H9 (cell line): ENCODE results near the gene FAM107A. TPM values are rescaled to one million over a fixed set of nuclear protein-coding genes. Genes with fewer than 3 reads are reported as not detected.

Experiments
- DNase-seq: peaks from one replicate; pipeline ENCODE4 v3.0.0-alpha.2; 2017
- H2AFZ ChIP-seq: one replicate; pipeline ENCODE4 v1.6.1; 2013; ENCODE audit warnings: mild to moderate bottlenecking, low read length, control low read depth, moderate library complexity
- H2AK5ac ChIP-seq: 2 replicates; pipeline ENCODE4 v1.6.1; 2013; ENCODE audit warnings: low read length, control low read depth, mixed read lengths; ENCODE audit not compliant: insufficient read length
- H2BK120ac ChIP-seq: one replicate; pipeline ENCODE4 v1.6.1; 2013; ENCODE audit warnings: low read depth, mild to moderate bottlenecking, low read length, control low read depth, inconsistent platforms; ENCODE audit not compliant: poor library complexity, severe bottlenecking
- H2BK12ac ChIP-seq: 2 replicates; pipeline ENCODE4 v1.6.1; 2013; ENCODE audit warnings: low read length, control low read depth, mixed read lengths, low read depth; ENCODE audit not compliant: insufficient read length
- H2BK15ac ChIP-seq: 2 replicates; pipeline ENCODE4 v1.6.1; 2013; ENCODE audit warnings: low read depth, low read length, control low read depth
- H2BK20ac ChIP-seq: one replicate; pipeline ENCODE4 v1.6.1; 2013; ENCODE audit warnings: low read depth, mild to moderate bottlenecking, low read length, control low read depth, inconsistent platforms; ENCODE audit not compliant: poor library complexity, severe bottlenecking
- H2BK5ac ChIP-seq: 2 replicates; pipeline ENCODE4 v1.6.1; 2013; ENCODE audit warnings: low read length, control low read depth, mixed read lengths; ENCODE audit not compliant: insufficient read length
- H3K14ac ChIP-seq: 2 replicates; pipeline ENCODE4 v1.6.1; 2013; ENCODE audit warnings: low read length, control low read depth; ENCODE audit not compliant: insufficient read depth
- H3K18ac ChIP-seq: 2 replicates; pipeline ENCODE4 v1.6.1; 2013; ENCODE audit warnings: low read depth, mild to moderate bottlenecking, mixed read lengths, low read length, control low read depth; ENCODE audit not compliant: insufficient read length
- H3K23ac ChIP-seq: 2 replicates; pipeline ENCODE4 v1.6.1; 2013; ENCODE audit warnings: low read length, control low read depth, mixed read lengths, low read depth; ENCODE audit not compliant: insufficient read length
- H3K23me2 ChIP-seq: 2 replicates; pipeline ENCODE4 v1.6.1; 2013; ENCODE audit warnings: low read depth, mild to moderate bottlenecking, mixed read lengths, low read length, control low read depth; ENCODE audit not compliant: insufficient read length, poor library complexity, severe bottlenecking
- H3K27ac ChIP-seq: 2 replicates; pipeline ENCODE4 v1.5.1; 2013; ENCODE audit warnings: low read length, control low read depth, mixed read lengths, low read depth; ENCODE audit not compliant: insufficient read length
- H3K27me3 ChIP-seq: 2 replicates; pipeline ENCODE4 v1.6.1; 2013; ENCODE audit warnings: low read length, control low read depth, inconsistent platforms; ENCODE audit not compliant: insufficient read depth
- H3K4ac ChIP-seq: 2 replicates; pipeline ENCODE4 v1.6.1; 2013; ENCODE audit warnings: low read depth, mild to moderate bottlenecking, control low read depth, inconsistent platforms, low read length, moderate library complexity
- H3K4me1 ChIP-seq: 2 replicates; pipeline ENCODE4 v1.6.1; 2013; ENCODE audit warnings: low read length, control low read depth, inconsistent platforms; ENCODE audit not compliant: insufficient read depth
- H3K4me2 ChIP-seq: 2 replicates; pipeline ENCODE4 v1.6.1; 2013; ENCODE audit warnings: low read length, control low read depth, mixed read lengths; ENCODE audit not compliant: insufficient read length, insufficient read depth
- H3K56ac ChIP-seq: 2 replicates; pipeline ENCODE4 v1.6.1; 2013; ENCODE audit warnings: low read depth, mild to moderate bottlenecking, mixed read lengths, low read length, control low read depth; ENCODE audit not compliant: insufficient read length
- H3K79me1 ChIP-seq: 2 replicates; pipeline ENCODE4 v1.6.1; 2013; ENCODE audit warnings: low read depth, mild to moderate bottlenecking, moderate library complexity, low read length, control low read depth, inconsistent platforms; ENCODE audit not compliant: insufficient read depth, poor library complexity, severe bottlenecking
- H3K79me2 ChIP-seq: 2 replicates; pipeline ENCODE4 v1.6.1; 2013; ENCODE audit warnings: low read length, control low read depth, inconsistent platforms; ENCODE audit not compliant: insufficient read depth
- H3K9ac ChIP-seq: 2 replicates; pipeline ENCODE4 v1.6.1; 2013; ENCODE audit warnings: low read length, control low read depth, mixed read lengths; ENCODE audit not compliant: insufficient read length; ENCODE audit errors: extremely low read depth
- H3K9me3 ChIP-seq: one replicate; pipeline ENCODE4 v1.6.1; 2013; ENCODE audit warnings: low read depth, low read length, inconsistent platforms; ENCODE audit not compliant: control insufficient read depth
- H3T11ph ChIP-seq: one replicate; pipeline ENCODE4 v1.6.1; 2013; ENCODE audit warnings: mild to moderate bottlenecking, low read length, control low read depth, inconsistent platforms
- H4K20me1 ChIP-seq: one replicate; pipeline ENCODE4 v1.6.1; 2013; ENCODE audit not compliant: control insufficient read depth, insufficient read length, insufficient read depth
- H4K5ac ChIP-seq: 2 replicates; pipeline ENCODE4 v1.6.1; 2013; ENCODE audit warnings: low read depth, mild to moderate bottlenecking, mixed read lengths, low read length, control low read depth; ENCODE audit not compliant: insufficient read length
- H4K8ac ChIP-seq: replicated peaks from 2 replicates; pipeline ENCODE4 v1.6.1; 2013; ENCODE audit warnings: low read length, control low read depth, mixed read lengths, low read depth; ENCODE audit not compliant: insufficient read length
- H4K91ac ChIP-seq: 2 replicates; pipeline ENCODE4 v1.6.1; 2013; ENCODE audit warnings: low read depth, mild to moderate bottlenecking, moderate library complexity, mixed read lengths, low read length, control low read depth; ENCODE audit not compliant: insufficient read length
- H3K27ac Mint-ChIP-seq, 3 experiments: 2 replicates in 2 of 3; 3 replicates in 1 of 3; pipeline ENCODE4 v1.8.0; 2020 to 2021; ENCODE audit warnings: mixed read lengths in 3 of 3, mild to moderate bottlenecking in 1 of 3, moderate library complexity in 1 of 3
- H3K27me3 Mint-ChIP-seq: 2 replicates; pipeline ENCODE4 v1.8.0; 2021; ENCODE audit warnings: low read depth, mild to moderate bottlenecking, moderate library complexity, mixed read lengths
- H3K36me3 Mint-ChIP-seq, 3 experiments: 2 replicates in 2 of 3; 3 replicates in 1 of 3; pipeline ENCODE4 v1.8.0; 2020 to 2021; ENCODE audit warnings: low read depth in 3 of 3, mixed read lengths in 3 of 3; ENCODE audit not compliant: insufficient read depth in 1 of 3
- H3K4me1 Mint-ChIP-seq, 2 experiments: 2 replicates each; pipeline ENCODE4 v1.8.0; 2020; ENCODE audit warnings: mixed read lengths in 2 of 2
- H3K4me3 Mint-ChIP-seq, 2 experiments: 2 replicates in 1 of 2; 3 replicates in 1 of 2; pipeline ENCODE4 v1.8.0; 2020 to 2021; ENCODE audit warnings: mild to moderate bottlenecking in 2 of 2, mixed read lengths in 2 of 2, moderate library complexity in 1 of 2
- H3K9me3 Mint-ChIP-seq, 2 experiments: 2 replicates in 1 of 2; 3 replicates in 1 of 2; pipeline ENCODE4 v1.8.0; 2020; ENCODE audit warnings: mild to moderate bottlenecking in 2 of 2, mixed read lengths in 2 of 2, moderate library complexity in 1 of 2
- WGBS: extraction: QIAGEN DNeasy Blood & Tissue Kit; methylation state at CpG from one replicate; pipeline ENCODE4 v1.1.7; 2013; ENCODE audit warnings: missing lambda C conversion rate, low lambda C conversion rate, mixed read lengths; ENCODE audit not compliant: insufficient read length; ENCODE audit errors: extremely low coverage; 5-methylcytosine and 5-hydroxymethylcytosine counted together
- total RNA-seq: library from RNA; stranded (reverse); gene quantifications from 2 replicates; pipeline ENCODE4 v1.2.1, GENCODE V29; 2021
- TF ChIP-seq, protein P1 (sequence below): fragments of 200-600 bp; sonication (generic); conservative IDR thresholded peaks from 3 replicates; pipeline ENCODE4 v1.8.0; 2021; ENCODE audit warnings: antibody characterized with exemption, mild to moderate bottlenecking

The FAM107A gene
- total RNA-seq, 1 experiment from 2014 or later, result 0.11 TPM

DNA sequence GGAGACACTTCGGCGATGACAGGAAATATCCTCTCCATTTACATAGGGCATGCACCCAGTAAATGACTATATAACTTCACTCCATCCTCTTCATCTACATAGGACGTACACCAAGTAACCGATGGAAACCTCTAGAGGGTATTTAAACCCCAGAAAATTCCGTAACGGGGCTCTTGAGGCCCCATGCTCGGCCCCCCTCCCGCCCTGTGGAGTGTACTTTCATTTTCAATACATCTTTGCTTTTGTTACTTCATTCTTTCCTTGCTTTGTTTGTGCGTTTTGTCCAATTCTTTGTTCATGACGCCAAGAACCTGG, 7.5 kb upstream of the FAM107A start:
- no peak overlapping the region for H3T11ph ChIP-seq

More for the DNA sequence above, 7.5 kb upstream of the FAM107A start:
- Histone ChIP-seq H3K27ac (no peak overlapping the region), H3K4me1 (no peaks in the 10 kb centered on the region; the same call in 1 of the 2 replicates), H2AFZ (no peak overlapping the region), H3K27me3 (peaks cover 16% of the 10 kb centered on the region; the same call in 1 of the 2 replicates), H4K20me1 (no peaks in the 10 kb centered on the region), H3K4ac (no peak overlapping the region), H3K79me2 (no peaks in the 10 kb centered on the region), H2BK5ac (no peak overlapping the region), H3K14ac (no peak overlapping the region), H3K4me2 (peak overlapping the region; percentile 36), H4K91ac (no peak overlapping the region), H3K23me2 (no peaks in the 10 kb centered on the region), H3K56ac (no peak overlapping the region), H3K9me3 (no peaks in the 10 kb centered on the region), H4K8ac (no peak overlapping the region), H2BK12ac (no peak overlapping the region), H2BK15ac (no peak overlapping the region), H2BK120ac (no peak overlapping the region), H4K5ac (no peak overlapping the region), H2AK5ac (no peak overlapping the region), H3K79me1 (no peaks in the 10 kb centered on the region), H3K23ac (no peak overlapping the region), H2BK20ac (no peak overlapping the region), H3K18ac (no peak overlapping the region), H3K9ac (no peak overlapping the region)
- Mint-ChIP-seq H3K36me3 (no peaks in the 10 kb centered on the region), H3K27me3 (peaks cover 75% of the 10 kb centered on the region), H3K4me1 (peaks cover 37 to 53% of the 10 kb centered on the region in 2 experiments), H3K9me3 (peaks cover 0 to 4% of the 10 kb centered on the region in 2 experiments; a peak in 1 of 5 replicates), H3K27ac (no peak overlapping the region), H3K4me3 (peak overlapping the region; percentile 61 to 74)
- no CpG with 5 or more reads among the region's 10 CpGs for WGBS
- TF ChIP-seq, protein P1, sequence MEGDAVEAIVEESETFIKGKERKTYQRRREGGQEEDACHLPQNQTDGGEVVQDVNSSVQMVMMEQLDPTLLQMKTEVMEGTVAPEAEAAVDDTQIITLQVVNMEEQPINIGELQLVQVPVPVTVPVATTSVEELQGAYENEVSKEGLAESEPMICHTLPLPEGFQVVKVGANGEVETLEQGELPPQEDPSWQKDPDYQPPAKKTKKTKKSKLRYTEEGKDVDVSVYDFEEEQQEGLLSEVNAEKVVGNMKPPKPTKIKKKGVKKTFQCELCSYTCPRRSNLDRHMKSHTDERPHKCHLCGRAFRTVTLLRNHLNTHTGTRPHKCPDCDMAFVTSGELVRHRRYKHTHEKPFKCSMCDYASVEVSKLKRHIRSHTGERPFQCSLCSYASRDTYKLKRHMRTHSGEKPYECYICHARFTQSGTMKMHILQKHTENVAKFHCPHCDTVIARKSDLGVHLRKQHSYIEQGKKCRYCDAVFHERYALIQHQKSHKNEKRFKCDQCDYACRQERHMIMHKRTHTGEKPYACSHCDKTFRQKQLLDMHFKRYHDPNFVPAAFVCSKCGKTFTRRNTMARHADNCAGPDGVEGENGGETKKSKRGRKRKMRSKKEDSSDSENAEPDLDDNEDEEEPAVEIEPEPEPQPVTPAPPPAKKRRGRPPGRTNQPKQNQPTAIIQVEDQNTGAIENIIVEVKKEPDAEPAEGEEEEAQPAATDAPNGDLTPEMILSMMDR, result no peak
- DNase-seq, result no peak
